HG03135 (cell line): ENCODE measurements around the gene BET1L.
"Not testable (repeated sequence)": the region's sequence is repeated elsewhere in the genome, so short reads cannot be mapped to it uniquely, and the experiment has no call there.

Experiments used
- ATAC-seq: cut with Tn5 transposase; IDR thresholded peaks from one replicate; pipeline ENCODE4 v1.9.1; 2021; ENCODE audit warnings: mild to moderate bottlenecking, moderate library complexity; ENCODE audit not compliant: unreplicated experiment

Gene BET1L

DNA sequence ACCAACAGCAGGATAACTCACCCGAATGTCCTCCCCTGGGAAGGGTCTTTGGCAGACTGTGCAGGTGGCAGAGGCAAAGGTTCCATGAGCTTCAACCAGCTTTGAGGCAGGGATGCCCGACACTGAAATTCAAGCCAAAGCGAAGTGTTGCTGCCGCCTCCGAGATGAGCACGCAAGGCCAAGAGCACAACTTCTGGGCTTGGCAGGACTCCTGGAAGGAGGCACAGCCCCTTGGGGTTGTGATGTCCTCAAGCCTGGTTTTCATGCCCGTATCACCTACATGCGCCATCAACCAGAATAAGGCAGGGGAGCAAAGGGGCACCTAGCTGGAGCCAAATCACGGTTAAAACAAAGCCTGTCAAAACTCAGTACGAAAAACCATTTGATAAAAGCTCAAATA is 23.2 kb upstream of the BET1L start:
- no peak for ATAC-seq

DNA sequence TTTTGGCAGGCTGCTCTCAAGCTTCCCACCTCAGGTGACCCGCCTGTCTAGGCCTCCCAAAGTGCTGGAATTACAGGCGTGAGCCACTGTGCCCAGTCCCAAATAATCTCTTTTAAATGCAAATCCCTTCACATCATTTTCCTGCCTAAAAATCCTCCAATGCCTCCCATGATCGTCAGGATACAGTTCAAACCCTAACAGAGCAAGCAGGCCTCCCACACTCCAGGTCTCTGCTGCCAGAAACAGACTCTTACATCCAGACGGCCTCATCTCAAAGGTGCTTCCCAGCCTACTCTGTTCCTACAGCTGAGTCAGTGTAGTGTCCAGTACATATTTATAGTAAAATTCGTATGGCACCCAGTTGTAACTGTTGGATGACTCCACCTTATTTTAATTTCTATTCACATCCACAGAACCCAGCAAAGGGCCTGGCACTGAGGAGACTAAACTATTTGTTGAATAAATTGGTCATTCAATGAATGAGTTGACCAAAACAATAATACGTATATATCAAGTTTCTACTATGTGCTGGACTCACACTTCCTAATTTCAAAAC is 20.7 kb upstream of the BET1L start:
- no peak for ATAC-seq

DNA sequence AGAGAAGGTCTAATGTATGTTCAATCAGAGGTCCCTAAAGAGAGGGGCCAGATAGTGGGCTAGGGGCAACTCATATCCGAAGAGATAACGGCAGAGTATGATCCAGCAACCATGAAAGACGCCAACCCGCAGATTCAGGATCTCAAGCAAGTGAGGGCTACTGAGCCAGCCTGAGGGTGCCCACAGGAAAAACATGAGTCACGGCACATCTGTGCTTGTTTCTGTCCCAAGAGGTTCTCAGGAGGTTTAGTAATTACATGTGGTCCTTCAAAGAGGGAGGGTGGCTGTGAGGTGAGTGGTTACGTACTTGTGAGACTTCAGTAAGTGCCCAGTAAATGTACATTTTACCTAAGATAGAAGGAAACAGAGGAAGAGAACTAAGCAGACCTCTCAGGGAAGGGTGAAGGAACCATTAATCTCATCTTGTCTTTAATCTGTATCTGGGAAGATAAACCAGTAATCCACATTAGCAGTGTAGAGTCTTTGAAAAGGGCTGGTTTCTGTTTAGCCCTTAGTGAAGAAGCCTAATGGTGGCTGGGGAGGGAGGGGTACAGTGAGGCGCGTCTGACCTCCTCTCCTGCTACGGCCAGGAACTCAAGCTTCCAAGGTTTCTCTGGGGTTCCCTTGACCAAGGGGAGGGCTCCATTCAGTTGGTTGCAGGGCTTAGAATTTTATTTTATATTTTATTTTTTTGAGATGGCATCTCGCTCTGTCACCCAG is 18.7 kb upstream of the BET1L start:
- no peak for ATAC-seq

DNA sequence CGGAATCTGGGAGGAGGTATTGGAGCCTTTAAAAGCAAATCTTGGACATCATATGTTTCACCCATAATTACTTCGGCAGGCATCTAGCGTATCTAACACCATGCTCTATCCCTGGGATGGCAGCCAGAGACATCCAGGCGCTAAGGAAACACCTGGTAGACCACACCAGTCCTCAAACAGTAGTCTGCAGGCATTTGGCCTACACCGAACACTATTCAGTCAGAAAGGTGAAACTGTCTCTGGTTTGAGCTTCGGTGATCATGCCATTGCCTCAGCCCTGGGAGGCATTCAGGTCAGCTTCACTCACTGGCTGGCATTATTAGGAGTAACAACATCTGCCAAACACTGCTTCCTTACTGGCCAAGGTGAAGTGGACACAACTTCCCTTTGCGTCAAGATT is 17.2 kb upstream of the BET1L start:
- no peak for ATAC-seq

DNA sequence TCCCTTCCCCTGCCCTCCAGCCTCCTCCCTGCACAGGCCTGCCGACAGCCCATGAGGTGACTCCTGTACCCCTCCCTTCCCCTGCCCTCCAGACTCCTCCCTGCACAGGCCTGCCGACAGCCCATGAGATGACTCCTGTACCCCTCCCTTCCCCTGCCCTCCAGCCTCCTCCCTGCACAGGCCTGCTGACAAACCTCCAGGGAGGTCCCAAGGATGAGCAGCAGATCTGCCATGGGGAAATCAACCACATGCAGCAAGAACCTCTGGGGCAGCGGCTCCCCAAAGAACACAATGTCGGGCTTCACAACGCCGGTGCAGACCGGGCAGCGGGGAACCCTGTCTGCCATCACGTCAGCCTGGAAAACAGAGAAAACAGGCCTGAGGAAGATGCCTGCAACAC is 16.7 kb upstream of the BET1L start:
- no peak for ATAC-seq

DNA sequence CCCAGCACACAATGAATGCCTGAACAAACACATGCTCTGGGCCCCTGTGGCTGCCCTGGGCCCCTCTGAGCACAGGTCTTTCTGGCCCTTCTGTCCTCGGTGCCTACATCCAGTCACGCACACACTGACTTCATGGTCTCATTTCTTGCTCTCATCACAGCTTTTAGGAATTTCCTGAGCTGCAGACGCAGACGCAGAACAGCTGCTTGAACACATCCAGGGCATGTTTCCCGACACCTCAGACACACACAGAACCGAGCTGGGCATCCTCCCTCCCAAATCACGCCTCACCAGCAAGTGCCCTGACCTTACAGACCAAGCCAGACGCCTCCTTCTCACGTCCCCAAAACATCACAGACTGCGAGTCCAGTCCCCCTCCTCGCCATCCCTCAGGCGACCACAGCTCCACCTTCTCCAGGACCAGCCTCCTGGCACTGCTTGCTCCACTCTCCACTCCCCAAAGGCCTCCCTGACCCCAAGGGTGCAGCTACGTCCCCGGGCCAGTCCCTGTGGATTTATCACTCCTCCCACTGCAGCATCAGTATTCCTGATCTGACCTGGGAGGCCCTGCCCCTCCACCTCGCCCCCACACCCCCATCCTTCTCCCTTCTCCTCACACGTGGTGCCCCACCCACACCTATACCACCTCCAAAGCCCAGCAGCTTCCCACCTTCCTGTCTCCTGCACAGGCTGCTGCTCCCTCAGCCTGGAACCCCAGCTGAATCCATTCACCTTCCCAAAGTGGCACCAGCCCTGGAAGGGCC is 16.0 kb upstream of the BET1L start:
- no peak for ATAC-seq

DNA sequence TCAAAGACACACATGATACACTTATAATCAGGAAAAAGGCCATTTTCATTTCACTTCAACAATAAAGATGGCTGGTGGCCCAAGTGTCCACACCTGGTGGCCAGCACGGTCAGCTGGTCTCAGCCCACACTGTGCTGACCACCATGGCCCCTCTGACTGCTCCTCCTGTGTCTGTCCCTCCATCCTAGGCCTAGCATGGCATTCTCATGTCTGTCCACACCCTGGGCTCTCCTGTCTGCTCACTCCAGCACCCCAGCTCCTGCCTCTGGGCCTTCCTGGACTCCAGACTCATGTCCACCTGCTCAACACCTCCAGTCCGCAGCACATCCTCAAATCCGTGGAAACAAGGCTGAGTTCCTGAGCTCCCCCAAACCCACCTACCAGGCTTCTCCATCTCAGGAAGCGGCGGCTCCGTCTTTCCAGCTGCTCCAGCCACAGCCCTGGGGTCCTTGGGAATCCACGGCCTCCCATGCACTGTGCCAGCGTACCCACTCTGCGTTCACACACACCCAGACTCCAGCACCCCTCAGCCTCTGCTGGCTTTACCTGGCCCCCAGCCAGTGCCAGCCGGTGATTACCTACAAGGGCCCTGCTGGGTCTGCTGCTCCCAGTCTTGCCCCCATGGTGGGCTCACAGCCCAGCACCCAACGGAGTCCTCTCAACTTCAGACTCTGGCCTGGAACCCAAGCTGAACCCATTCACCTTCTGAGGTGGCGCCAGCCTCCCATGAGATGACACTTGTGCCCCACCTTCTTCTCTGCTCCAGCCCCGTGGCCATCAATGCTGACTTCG is 15.0 kb upstream of the BET1L start:
- no peak for ATAC-seq

DNA sequence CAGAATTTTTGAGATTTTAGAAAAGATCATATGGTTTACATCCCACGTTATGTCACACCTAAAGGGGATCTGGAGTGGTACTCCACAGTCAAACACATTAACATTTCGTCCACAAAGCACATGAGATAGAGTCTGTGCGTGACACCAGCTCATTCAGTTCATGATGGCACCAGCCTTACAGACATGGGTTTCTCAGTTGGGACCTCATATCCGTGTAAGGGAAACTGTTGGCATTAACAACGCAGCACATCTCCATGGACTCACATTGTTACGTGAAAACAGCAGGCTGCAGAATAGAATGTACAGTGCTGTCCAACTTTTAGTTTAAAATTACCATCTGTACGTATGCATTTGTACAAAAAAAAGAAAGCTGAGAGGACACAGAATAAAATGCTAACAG is 14.3 kb upstream of the BET1L start:
- no peak for ATAC-seq

DNA sequence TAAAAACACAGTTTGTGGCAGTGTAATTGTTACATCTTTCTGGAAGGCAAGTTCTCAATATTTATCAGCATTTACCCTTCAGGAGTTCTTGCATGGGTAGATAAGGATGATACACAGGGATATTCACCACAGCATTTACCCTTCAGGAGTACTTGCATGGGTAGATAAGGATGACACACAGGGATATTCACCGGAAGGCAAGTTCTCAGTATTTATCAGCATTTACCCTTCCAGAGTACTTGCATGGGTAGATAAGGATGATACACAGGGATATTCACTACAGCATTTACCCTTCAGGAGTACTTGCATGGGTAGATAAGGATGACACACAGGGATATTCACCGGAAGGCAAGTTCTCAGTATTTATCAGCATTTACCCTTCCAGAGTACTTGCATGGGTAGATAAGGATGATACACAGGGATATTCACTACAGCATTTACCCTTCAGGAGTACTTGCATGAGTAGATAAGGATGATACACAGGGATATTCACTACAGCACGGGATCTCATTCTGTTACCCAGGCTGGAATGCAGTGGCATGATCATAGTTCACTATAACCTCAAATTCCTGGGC is 13.5 kb upstream of the BET1L start:
- not testable (repeated sequence) for ATAC-seq

DNA sequence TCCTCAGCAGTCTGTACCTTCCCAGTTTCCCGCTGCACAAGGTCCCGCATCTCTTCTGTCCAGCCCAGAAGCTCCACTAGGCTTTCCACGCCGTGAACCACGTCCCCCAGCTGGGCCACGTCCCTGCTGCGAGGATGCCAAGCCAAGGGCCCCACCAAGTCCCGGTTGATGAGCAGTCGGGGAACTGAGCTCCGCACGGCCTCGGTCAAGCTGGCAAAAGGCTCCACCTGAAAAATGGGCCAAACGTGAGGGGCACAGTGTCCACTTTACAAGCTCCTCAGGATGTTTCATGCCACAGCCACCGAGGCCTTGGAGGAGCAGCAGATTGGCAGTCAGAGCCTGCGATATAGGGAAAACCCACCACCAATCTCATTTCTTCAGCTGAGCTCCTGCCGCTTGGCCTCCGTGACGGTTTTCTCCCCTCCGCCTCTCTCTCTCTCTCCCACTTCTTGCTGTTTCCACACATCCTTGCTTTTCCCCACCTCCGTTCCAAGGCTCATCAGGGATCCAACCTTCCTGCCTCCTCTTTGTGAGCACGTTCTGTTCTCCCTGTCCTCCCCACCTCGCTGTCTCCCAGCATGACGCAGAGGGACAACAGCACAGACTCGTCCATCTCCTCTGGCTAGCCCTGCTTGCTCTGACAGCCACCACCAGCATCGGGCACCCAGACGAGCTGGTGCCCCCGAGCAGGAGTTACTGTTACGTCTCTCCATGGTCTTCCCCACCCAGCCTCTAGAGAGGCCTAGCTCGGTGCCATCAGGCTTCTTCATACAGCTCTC is 11.8 kb upstream of the BET1L start:
- no peak for ATAC-seq

DNA sequence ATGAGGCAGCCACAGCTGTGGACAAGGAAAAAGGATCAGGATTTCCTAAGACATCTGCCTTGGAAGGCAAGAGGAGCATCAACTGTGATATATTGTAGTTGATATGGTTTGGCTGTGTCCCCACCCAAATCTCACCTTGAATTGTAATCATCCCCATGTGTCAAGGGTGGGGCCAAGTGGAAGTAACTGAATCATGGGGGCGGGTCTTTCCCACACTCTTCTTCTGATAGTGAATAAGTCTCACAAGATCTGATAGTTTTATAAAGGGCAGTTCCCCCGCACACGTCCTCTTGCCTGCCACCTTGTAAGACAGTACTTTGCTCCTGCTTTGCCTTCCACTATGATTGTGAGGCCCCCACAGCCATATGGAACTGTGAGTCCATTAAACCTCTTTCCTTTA is 10.5 kb upstream of the BET1L start:
- no peak for ATAC-seq

DNA sequence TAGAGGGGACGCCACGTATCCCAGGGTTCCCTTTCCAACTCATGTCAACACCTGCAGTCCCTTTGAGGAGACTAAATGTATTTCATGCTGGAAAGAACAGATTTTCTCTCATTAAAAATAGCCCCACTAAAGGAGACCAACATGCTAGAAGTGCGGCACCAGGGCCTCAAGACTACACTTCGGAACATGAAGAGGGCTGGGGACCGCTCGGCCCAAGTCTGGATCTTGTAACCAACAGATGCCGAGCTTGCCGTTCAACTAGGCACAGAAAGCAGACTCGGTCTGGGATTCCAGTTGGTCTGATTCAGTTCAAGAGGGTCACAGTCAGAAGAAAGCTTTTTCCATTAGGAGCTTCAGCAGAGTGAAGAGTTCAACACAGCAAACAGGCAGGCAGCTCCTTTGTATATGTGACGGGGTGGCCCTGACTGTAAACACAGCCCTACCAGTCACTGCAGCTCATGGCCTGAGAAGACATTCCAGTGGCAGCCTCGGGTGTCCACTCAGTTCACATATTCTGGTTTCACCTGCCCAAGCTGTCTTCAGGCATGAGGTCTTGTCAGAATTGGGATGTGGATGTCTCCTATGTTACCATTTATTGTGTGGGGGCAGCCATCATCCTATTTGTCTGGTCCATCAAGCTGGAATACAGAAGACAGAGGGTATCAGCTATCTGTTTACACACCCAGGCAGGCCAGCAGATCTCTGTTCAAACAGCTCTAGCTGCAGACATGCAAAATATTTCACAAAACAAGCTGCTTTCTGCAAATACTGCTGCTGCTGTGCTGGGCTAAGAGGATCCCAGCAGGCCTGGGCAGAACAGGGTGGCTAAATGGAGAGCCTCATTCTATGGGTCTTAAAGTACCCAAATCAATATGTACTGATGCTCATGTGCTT is 9.1 kb upstream of the BET1L start:
- no peak for ATAC-seq

DNA sequence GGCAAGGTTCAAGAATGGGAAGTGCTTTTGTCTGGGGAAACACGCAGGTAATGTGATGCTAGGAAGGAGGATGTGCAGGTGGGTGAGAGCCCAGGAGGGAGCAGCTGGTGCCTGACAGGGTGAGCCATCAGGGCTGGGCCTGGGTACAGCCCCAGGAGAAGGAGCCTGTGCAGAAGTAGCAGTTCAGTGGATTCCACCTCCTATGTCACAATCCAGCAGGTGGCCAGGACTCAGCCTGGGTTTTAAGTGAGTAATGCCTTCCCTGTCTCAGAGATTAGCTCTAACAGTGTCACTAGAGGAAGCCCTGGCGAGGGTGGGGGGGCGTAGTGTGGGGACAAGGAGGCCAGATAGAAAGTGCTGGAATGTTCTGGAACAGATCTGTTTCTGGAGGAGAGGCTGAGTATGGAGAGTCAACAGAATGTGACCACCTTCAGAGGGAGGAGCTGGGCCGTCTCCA is 8.4 kb upstream of the BET1L start:
- ATAC-seq = no peak

DNA sequence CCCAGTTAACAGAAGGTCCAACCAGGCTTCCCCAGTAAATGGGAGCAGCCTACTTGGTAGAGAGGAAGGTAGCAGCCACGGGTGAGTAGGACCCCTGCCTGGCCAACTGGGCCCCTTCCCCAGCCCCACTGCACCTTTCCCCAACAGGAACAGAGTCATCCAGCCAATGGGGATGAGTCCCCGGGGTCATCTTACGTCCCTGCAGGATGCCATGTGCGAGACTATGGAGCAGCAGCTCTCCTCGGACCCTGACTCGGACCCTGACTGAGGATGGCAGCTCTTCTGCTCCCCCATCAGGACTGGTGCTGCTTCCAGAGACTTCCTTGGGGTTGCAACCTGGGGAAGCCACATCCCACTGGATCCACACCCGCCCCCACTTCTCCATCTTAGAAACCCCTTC is 6.9 kb upstream of the BET1L start:
- ATAC-seq = no peak

DNA sequence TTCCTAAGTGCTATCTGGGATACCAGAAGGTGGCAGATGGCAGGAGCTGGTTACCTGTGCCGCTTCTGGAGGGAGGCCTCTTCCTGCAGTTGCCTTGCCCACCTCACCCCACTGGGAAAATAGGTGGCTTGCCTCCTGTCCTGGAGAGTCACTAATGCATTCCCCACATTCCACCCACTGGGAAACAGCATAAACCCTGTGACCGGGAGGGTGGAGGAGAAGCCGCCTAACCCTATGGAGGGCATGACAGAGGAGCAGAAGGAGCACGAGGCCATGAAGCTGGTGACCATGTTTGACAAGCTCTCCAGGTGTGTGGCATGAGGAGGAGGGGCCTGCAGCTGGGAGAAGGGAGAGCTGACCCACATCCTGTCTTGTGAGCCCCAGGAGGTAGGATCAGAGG is 5.9 kb upstream of the BET1L start:
- ATAC-seq = no peak

DNA sequence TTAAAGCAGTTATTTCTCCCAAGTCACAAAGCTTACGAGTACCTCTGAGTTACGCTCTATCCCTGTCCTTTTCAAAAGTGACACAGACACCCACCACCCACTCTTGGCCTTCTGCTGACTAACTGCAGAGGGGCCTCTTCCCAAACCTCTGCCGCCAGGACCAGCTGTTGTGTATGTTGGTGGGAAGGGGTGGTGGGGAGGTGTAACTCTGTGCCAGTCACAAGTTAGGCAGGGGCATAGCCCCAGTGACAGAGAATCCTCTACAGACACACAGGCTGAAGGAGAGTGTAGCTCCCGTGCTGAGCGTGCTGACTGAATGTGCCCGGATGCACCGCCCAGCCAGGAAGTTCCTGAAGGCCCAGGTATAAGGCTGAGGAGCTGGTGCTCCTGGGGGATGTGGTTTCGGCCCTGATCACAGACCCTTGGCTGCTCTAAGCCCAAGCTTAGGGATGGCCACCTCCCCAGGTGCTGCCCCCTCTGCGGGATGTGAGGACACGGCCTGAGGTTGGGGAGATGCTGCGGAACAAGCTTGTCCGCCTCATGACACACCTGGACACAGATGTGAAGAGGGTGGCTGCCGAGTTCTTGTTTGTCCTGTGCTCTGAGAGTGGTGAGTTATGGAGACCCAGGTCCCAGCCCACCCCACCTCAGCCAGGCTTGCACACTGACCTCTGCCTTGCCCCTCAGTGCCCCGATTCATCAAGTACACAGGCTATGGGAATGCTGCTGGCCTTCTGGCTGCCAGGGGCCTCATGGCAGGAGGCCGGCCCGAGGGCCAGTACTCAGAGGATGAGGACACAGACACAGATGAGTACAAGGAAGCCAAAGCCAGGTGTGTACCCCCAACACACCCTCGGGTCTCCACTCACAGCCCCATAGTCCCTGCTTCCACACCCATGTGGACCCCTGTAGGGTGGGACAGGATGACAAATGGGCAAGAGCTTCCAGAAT is 5.2 kb upstream of the BET1L start:
- ATAC-seq = no peak

DNA sequence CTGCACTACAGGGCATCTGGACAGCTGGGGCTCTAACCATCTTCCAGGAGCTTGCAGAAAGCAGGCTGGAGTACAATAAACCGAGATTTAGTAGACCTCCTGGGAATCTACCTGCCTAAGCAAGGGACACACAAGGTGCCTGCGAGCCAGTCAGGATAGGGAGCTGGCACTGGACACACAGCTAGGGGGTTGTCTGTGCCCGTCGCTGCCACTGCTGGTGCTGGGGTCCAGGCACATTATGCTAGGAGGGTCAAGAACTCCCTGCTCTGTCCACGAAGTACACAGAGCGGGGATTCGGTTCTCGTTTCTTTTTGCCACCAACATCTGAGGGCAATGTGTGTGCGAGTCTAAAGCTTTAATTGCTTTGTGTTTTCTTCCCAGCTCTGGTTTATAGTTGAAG is 4.5 kb upstream of the BET1L start:
- no peak for ATAC-seq

DNA sequence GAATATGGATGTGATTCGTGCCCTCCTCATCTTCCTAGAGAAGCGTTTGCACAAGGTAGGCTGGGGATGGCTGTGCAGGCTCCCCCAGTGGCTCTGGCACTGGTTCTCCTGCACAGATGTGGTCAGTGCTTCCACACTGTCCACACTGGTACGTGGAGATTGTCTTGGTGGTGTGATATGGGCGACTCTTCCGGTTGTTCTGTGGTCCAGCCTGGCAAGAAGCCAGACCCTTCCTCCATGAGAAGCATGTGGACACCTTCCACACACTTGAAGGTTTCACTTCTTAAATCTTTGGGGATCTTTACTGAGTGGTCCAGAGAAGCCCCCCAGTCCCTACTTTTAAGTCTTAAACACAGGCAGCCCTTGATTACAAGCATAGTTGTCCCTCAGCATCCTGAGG is 4.1 kb upstream of the BET1L start:
- ATAC-seq = no peak
